HG03432 (cell line): Measurements from ENCODE around the gene SPAG16.
"Not testable (repeated sequence)": the region's sequence is repeated elsewhere in the genome, so short reads cannot be mapped to it uniquely, and the experiment has no call there.

ENCODE experiments used
- ATAC-seq: cut with Tn5 transposase; IDR thresholded peaks from one replicate; pipeline ENCODE4 v1.9.1; 2021; ENCODE audit warnings: mild to moderate bottlenecking, moderate library complexity; ENCODE audit not compliant: unreplicated experiment

Gene SPAG16

GRCh38 chr2:213407027-213407426 is 122.8 kb downstream of the SPAG16 start:
- not testable (repeated sequence) for ATAC-seq

DNA sequence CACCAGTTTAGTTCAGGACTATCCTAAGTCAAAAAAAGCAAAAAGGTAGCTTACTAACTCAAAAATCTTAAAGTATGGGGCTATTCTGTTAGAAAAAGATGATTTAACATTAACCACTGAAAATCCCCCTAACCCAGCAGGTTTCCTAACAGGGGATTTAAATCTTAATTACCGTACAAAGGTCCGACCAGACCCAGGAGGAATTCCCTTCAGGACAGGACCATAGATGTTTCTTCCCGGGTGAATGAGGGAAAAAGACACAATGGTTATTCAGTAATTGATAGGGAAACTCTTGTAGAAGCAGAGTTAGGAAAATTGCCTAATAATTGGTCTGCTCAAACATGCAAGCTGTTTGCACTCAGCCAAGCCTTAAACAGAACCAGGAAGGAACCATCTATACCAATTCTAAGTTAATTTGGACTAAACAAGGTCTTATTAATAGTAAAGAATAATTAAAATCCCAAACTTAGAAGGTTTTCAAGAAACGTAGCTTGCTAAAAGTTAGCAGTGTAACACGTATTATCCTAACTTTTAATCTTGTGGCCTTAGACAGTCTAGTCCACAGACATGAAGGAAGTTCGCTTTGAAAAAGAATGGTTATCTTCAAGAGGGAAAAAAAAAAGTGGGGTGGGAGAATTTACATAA is 124.3 kb downstream of the SPAG16 start:
- not testable (repeated sequence) for ATAC-seq

DNA sequence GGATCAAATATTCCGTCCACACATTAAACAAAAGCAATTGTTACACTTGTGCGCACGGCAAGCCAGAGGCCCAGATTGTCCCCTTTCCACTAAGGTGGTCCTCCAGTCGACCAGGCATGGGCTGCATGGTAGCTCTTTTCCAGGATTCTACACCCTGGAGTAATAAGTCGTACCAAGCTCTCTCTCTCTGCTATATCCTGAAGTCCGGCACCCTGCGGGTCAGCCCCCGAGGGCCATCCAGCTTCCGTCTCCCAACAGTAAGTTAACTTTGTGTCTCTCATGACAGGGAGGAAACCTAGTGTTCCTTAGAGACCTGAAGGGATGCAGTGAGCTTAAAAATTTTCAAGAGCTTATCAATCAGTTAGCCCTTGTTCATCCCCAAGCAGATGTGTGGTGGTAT is 126.4 kb downstream of the SPAG16 start:
- ATAC-seq: not testable (repeated sequence)

- no peak for ATAC-seq
Measured at GRCh38 chr2:213411582-213412289, 127.5 kb downstream of the SPAG16 start.

- ATAC-seq: no peak
Measured at GRCh38 chr2:213415093-213415492, 130.8 kb downstream of the SPAG16 start.

GRCh38 chr2:213416832-213417231 is 132.6 kb downstream of the SPAG16 start:
- no peak for ATAC-seq

DNA sequence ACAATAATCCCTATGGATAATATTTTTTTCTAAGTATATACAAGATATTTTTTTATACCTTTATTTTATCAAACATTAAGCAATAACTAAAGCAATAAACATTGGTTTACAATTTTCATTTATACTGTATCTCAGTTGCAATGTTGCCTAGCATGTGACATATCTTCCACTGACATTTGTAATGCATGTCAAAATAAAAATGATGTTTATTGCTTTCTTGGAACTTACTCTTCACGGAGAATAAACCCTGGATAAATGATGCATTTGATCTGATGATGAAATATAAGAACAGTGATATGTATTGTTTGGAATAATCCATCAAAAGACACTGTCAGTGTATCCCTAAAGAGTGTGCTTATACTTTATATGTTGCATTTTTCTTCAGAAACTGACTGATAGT is 135.7 kb downstream of the SPAG16 start:
- no peak for ATAC-seq

- ATAC-seq: no peak
Measured at GRCh38 chr2:213420828-213421385, 136.6 kb downstream of the SPAG16 start.

DNA sequence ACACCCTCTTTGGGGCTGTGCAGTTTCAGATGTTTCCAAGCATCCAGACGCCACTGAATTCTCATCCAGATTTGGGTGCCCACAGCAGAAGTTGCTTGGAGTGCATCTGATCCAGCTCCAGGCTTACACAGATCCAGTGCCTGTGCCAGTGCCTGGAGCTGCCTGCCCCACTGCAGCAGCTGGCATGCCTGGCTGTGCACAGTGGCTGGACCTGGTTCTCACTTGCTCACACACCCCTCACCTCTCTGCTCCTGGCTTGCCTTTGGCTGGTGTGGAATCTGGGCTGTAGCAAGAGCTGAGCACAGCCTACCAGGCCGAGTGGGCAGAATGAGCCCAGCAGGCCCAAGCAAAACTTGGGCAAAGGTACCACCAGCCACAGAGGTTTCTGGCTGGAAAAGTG is 137.9 kb downstream of the SPAG16 start:
- ATAC-seq: no peak

- no peak for ATAC-seq
Measured at GRCh38 chr2:213425618-213426017, 141.4 kb downstream of the SPAG16 start.

DNA sequence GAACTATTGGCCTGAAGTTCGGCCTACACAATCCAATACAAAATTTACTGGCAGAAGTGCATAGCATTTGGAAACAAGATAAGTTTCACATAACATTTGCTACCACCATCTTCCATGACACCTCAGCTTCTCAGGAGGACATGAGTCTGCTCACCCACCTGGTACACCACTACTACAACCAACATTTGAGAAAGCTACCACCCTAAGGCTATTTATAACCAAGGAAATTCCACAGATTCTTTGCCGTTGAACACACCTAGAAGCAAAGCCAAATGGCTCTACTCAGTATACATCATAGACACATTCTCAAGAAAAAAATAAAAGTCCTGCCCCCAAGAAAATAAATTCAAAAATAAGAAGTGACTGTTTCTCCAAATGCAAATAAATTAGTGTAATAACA is 145.3 kb downstream of the SPAG16 start:
- ATAC-seq: no peak

GRCh38 chr2:213443921-213444320 is 159.7 kb downstream of the SPAG16 start:
- no peak for ATAC-seq

DNA sequence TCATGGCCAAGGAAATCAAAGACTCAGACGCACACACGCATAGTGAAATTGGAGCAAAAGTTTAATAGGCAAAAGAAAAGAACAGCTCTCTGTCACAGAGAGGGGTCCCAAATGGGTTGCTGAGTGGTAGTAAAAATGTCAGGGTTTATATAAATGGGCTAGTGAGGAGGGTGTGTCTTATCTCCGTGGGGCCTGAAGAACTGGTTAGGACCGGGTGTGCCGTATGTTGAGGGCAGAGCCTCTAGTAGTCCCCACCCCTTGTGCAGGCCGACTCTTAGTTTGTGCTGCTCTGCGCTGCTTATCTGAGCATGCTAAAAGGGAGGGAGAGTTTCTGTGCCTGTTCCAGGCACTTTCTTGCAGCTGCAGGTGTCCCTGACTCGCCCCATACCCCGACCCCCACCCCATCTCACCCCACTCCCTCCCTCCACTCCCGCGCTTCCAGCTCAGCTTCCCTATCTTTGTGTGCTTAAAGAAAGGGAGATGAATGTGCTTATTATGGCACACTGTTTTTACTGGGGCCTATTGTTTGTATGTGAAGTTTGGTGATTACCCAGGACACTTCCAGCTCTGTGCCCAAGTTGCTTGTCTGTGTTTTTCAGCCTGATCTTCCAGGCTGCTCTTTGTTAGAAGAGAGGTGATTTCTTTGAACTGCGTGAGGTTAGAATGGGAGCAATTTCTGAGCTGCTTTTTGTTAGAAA is 167.4 kb downstream of the SPAG16 start:
- no peak for ATAC-seq

DNA sequence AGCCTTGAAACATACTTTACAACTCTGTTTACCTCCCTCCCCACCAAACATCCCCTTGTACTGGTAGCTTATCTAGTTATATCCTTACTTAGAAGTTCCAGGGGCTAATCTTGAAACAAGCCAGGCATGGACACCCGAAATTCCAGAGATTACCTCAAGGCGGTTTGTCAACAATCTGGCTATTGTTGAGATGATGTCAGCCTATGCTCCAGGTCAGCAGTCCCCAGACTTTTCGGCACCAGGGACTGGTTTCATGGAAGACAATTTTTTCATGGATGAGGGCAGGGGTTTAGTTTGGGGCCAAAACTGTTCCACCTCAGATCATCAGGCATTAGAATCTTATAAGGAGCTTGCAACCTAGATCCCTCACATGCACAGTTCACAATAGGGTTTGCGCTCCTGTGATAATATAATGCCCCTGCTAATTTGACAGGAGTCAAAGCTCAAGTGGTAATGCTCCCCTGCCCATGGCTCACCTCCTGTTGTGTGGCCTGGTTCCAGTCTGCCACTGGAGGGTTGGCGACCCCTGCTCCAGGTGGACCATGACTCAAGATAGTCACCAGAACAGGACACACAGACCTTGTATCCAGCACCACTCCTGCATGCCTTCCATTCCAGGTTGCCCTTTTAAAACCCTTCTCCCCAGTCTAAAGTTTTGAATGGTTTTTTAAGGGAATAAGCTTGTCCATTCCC is 171.2 kb downstream of the SPAG16 start:
- no peak for ATAC-seq

DNA sequence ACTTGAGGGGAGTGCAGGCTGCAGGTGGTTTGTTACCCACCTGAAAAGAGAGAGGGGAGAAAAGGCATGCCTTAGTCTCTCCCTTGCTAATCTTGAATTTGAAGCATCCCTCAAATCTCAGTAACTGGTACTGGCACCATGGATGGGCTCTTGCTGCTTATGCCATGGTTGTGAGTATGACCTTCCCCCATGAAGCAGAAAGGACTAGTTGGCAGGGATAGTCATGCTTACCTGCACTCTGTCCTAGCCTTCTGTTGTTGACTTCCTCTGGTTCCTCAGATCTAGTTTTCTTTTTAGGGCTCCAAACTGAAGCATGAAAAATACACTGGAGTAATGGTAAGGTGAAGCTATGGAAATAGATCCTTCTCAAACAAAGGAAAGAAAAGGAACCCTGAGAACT is 191.2 kb downstream of the SPAG16 start:
- no peak for ATAC-seq

DNA sequence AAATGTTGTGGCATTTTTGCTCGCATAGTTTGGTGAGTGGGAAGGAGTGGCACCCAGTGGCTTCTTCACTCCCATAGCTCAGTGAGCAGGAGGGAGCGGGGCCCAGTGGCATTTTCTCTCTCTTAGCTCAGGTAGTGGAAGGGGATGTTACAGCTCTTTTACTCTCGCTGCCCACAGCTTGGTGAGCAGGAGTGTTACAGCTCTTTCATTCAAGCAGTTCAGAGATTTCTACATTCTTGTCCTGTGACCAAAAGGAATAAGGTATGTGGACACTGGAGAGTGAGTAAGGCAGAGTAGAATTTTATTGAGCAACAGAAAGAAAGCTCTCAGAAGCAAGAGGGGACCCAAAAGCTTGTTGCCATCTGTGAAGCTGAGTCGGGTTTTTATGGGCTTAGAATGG is 192.4 kb downstream of the SPAG16 start:
- ATAC-seq: no peak

GRCh38 chr2:213490087-213490486 is 205.8 kb downstream of the SPAG16 start:
- no peak for ATAC-seq

DNA sequence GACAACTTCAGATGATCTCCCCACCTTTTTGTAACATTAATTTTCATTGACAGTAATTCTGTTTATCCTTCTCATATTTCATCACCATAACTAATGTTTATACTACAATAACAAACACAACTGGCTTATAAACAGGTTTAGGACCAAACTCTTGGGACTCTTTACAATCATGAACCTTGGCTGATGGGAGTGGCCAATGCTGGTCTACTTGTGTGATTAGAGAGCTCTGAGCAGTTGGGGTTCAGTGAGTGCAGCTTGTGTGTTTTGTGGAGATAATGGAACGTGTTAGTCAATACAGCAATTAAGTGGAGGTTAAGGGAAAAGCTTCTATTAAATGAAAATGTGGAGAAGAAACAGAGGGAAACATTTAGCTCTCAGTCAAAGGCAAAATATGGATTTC is 207.1 kb downstream of the SPAG16 start:
- ATAC-seq: no peak

- no peak for ATAC-seq
Measured at GRCh38 chr2:213496226-213496625, 212.0 kb downstream of the SPAG16 start.

DNA sequence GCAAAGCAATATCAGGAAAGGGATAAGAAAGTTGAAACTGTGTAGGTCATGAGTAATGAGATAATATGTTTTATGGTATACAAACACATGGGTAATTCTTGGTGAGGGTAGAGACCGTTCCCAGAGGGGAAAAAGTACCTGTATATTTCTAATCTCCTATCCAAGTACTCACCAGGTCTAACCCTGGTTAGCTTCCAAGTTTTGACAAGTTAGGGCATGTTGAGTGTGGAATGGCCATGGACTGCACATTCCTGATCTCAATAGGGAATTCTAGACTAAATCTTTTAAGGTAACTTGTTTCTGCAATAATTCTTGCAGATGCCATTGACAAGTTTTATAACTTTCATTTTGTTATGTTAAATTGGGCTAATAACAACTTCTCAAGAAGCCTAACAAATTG is 216.6 kb downstream of the SPAG16 start:
- ATAC-seq: no peak

GRCh38 chr2:213524164-213524563 is 239.9 kb downstream of the SPAG16 start:
- no peak for ATAC-seq
